ENCODE data around the gene UBQLN1. TPM values are rescaled to one million over a fixed set of nuclear protein-coding genes. Genes with fewer than 3 reads are reported as not detected.

Gene UBQLN1
- total RNA-seq, 1 donor from 2014 or later, result 69.8 TPM

DNA sequence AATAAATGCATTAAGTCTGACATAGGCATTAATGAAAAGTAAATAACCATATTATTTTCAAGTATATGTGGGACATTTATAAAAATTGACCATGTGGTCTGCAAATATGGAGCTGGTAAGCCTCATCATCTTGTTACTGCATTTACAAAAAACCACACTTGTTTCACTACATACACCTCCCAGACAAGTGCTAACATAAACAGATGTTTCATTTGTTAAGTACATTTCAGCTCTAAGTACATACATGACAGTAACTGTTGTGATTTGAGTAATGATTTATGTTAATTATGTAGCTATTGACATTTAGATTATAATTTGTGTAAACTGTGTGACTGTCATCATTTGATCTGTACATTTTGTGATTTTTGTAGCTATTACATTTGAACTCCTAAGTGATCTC is 70.9 kb downstream of the UBQLN1 start:
- TF ChIP-seq, protein P1, sequence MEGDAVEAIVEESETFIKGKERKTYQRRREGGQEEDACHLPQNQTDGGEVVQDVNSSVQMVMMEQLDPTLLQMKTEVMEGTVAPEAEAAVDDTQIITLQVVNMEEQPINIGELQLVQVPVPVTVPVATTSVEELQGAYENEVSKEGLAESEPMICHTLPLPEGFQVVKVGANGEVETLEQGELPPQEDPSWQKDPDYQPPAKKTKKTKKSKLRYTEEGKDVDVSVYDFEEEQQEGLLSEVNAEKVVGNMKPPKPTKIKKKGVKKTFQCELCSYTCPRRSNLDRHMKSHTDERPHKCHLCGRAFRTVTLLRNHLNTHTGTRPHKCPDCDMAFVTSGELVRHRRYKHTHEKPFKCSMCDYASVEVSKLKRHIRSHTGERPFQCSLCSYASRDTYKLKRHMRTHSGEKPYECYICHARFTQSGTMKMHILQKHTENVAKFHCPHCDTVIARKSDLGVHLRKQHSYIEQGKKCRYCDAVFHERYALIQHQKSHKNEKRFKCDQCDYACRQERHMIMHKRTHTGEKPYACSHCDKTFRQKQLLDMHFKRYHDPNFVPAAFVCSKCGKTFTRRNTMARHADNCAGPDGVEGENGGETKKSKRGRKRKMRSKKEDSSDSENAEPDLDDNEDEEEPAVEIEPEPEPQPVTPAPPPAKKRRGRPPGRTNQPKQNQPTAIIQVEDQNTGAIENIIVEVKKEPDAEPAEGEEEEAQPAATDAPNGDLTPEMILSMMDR (conservative IDR thresholded peaks at IDR 0.05; ENCODE audit: low read depth, low read length), result no peak
- H3K4me3 ChIP-seq (ENCODE audit: low read depth, low read length), result no peak overlapping the region
- DNase-seq (ENCODE audit: low read depth), result no peak

DNA sequence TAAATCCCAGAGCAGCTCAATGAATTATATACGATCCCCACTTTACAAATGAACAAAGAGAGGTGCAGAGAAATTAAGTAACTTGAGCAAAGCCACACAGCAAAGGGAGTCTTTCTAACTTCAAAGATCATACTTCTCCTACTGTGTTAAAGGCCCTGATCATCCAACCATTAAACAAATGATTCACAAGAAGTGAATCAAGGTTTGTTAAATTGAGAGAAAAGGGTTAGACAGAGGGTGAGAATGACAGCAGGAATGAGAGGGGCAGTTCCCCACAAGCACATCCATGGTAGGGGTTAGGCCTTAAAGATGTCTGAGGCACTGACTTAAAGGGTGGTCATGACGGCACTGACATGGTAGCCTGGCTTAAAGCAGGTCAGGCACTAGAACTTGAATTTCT is 74.1 kb downstream of the UBQLN1 start:
- H3K4me3 ChIP-seq (ENCODE audit: low read depth, low read length), result no peak overlapping the region
- TF ChIP-seq, protein P1 (conservative IDR thresholded peaks at IDR 0.05; ENCODE audit: low read depth, low read length), result no peak
- DNase-seq (ENCODE audit: low read depth), result no peak

DNA sequence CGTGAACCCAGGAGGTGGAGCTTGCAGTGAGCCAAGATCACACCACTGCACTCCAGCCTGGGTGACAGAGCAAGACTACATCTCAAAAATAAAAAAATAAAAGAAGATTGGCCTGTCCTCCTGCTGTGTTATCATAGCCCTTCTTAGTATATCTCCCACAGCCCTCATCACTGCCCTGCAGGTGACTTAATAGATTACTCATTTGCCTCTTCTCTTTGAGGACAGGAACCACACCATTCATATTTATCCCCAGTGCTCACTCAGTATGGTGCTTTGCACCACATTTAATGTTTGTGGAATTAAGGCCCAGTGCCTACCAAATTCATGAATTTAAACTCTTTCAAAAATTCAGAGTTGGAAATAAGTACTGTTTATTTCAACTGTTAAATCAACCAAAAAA is 74.5 kb downstream of the UBQLN1 start:
- DNase-seq (ENCODE audit: low read depth), result no peak
- H3K4me3 ChIP-seq (ENCODE audit: low read depth, low read length), result no peak overlapping the region
- TF ChIP-seq, protein P1 (conservative IDR thresholded peaks at IDR 0.05; ENCODE audit: low read depth, low read length), result no peak

DNA sequence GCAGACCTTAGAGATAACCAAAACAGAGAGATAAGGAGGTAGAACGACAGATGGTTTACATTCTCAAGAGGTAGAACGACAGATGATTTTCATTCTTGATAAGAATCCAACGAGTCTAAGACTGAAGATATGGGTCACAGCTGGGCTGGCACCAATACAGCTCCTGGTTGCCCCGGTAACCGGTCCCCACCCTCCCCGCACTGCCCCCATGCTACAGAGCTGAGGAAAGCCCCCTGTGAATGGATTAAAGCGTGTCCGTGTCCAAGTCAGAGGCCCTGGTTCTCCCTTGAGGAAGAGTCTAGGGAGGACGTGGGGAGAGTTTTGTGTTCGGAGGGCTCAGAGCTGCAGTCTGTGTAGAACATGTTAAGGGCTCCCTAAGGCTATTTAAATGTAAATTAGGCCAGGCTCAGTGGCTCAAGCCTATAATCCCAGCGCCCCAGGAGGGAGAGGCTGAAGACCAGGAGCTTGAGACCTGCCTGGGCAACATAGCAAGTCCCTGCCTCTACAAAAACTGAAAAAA is 76.8 kb downstream of the UBQLN1 start:
- no peak overlapping the region for H3K4me3 ChIP-seq (ENCODE audit: low read depth, low read length)
- DNase-seq (ENCODE audit: low read depth), result no peak
- TF ChIP-seq, protein P1 (conservative IDR thresholded peaks at IDR 0.05; ENCODE audit: low read depth, low read length), result no peak

DNA sequence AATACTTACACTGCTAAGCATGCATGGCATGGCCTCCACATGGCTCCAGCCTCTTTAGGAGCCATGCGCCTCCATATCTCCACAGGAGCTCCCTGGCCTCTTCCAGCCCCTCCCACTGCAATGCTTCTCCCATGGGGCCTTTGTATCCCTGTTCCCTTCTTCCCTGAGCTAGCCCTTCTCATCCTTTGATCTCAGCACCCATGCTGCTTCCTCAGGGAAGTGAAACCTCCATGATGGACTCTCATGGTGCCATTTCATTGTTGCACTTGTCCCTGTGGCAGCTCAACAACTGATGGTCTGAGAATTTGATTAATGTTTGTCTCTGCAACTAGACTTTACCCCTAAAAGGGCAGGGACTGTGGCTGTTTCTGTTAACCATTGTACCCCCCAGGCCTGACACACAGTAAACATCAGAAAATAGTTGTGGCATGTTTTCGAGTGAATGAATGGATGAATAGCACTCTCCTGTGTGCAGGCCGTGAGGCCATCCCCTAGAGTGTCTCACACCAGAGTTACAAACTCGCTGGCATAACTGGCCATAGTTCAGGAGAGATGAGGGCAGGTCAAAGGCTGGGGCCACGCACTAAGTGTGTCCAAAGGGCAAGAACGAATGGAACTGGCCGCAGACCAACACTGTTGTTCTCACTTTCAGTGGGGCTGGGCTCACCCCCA is 78.2 kb downstream of the UBQLN1 start:
- TF ChIP-seq, protein P1 (conservative IDR thresholded peaks at IDR 0.05; ENCODE audit: low read depth, low read length), result no peak
- DNase-seq (ENCODE audit: low read depth), result no peak
- no peak overlapping the region for H3K4me3 ChIP-seq (ENCODE audit: low read depth, low read length)

DNA sequence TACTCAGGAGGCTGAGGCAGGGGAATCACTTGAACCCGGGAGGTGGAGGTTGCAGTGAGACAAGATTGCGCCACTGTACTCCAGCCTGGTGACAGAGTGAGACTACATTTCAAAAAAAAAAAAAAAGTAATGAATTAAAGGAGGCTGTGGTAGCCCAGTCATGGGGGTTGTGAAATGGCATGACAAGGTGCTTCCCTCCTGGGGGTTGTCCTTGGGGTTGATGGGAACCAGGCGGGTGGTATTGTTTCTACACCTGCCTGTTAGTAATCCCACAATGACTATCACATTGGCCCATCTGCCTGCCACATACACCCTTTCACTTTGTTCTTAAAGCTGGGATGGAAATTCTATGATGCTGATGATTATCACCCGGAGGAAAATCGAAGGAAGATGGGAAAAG is 79.2 kb downstream of the UBQLN1 start:
- no peak overlapping the region for H3K4me3 ChIP-seq (ENCODE audit: low read depth, low read length)
- TF ChIP-seq, protein P1 (conservative IDR thresholded peaks at IDR 0.05; ENCODE audit: low read depth, low read length), result no peak
- DNase-seq (ENCODE audit: low read depth), result no peak

DNA sequence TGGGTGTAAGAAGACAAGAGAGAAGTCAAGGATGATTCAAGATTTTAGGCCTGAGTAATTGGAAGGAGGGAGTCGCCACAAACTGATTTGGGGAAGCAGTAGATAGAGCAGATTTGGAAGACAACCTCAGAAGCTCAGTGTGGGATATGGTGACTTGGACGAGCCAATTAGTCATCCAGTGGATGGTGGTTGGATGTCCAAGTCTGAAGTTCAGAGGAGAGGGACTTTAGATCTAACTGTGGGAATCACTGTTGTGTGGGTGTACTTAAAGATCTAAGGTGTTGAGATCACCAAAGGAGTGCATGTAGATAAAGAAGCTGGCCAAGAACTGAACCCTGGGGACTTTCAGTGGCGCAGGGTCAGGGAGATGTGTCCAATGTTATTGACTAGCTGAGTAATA is 82.6 kb downstream of the UBQLN1 start:
- no peak for DNase-seq (ENCODE audit: low read depth)
- TF ChIP-seq, protein P1 (conservative IDR thresholded peaks at IDR 0.05; ENCODE audit: low read depth, low read length), result no peak
- no peak overlapping the region for H3K4me3 ChIP-seq (ENCODE audit: low read depth, low read length)

All from epithelial cell of proximal tubule (primary cell).